GM12878 (cell line): Measurements from ENCODE around the gene C1orf21. TPM values are rescaled to one million over a fixed set of nuclear protein-coding genes. Genes with fewer than 3 reads are reported as not detected.

Experiments used
- ATAC-seq: fragments of 200-7000 bp; cut with Tn5 transposase; 3 replicates; pipeline ENCODE4 v1.9.1; 2020; ENCODE audit warnings: mild to moderate bottlenecking, moderate library complexity
- BruUV-seq: library from RNA; stranded (reverse); fragments of 400-500 nt; replicated peaks from 2 replicates; lab custom pipeline; 2021; lab: Mats Ljungman, UMichigan
- CTCF ChIA-PET: fragments of 300-600 bp; sonication (Branson Sonifier 250); formaldehyde crosslinking; extraction: SDS; loops from one replicate; lab custom pipeline; 2021; ENCODE audit warnings: inconsistent platforms; lab: Yijun Ruan, JAX
- POLR2A ChIA-PET: fragments of 350-600 bp; formaldehyde crosslinking; extraction: SDS; loops from one replicate; lab custom pipeline; 2021; ENCODE audit warnings: inconsistent platforms; lab: Charles Lee
- RAD21 ChIA-PET: fragments of 300-600 bp; sonication (Branson Sonifier 250); formaldehyde crosslinking; loops from one replicate; lab custom pipeline; 2023; ENCODE audit warnings: antibody characterized with exemption; ENCODE audit not compliant: unreplicated experiment; lab: Charles Lee
- SMC1A ChIA-PET: fragments of 300-600 bp; sonication (Branson Sonifier 250); formaldehyde crosslinking; loops from one replicate; lab custom pipeline; 2023; ENCODE audit not compliant: unreplicated experiment, uncharacterized antibody; lab: Charles Lee
- DNase-seq: peaks from one replicate; pipeline ENCODE4 v3.0.0-alpha.2; 2011; ENCODE audit warnings: low read depth, low spot score
- FAIRE-seq: peaks from 3 replicates; lab custom pipeline; 2011; peaks lifted over from hg19 to GRCh38; lab: Jason Lieb, UNC
- H2AFZ ChIP-seq: 2 replicates; pipeline ENCODE4 v1.6.0; 2011; ENCODE audit warnings: low read depth, low read length, control low read depth; ENCODE audit not compliant: control insufficient read depth
- H3K27ac ChIP-seq: 2 replicates; pipeline ENCODE4 v1.5.1; 2011; ENCODE audit warnings: control low read depth; ENCODE audit not compliant: control insufficient read depth, insufficient read depth
- H3K27me3 ChIP-seq, 2 experiments: replicated peaks in 1 of 2; 2 replicates each; pipeline versions ENCODE4 v1.6.0 to v1.6.1; 2011; ENCODE audit warnings: low read length in 1 of 2; ENCODE audit not compliant: control insufficient read depth in 2 of 2, insufficient read depth in 2 of 2
- H3K36me3 ChIP-seq, 2 experiments: 2 replicates each; pipeline ENCODE4 v1.5.1; 2011; ENCODE audit warnings: low read length in 1 of 2; ENCODE audit not compliant: control insufficient read depth in 2 of 2, insufficient read depth in 2 of 2
- H3K4me1 ChIP-seq: 2 replicates; pipeline ENCODE4 v1.6.1; 2011; ENCODE audit warnings: mild to moderate bottlenecking, low read length, moderate library complexity, mixed read lengths; ENCODE audit not compliant: control insufficient read depth, insufficient read depth
- H3K4me2 ChIP-seq: 2 replicates; pipeline ENCODE4 v1.6.0; 2011; ENCODE audit warnings: control low read depth; ENCODE audit not compliant: control insufficient read depth, insufficient read depth
- H3K4me3 ChIP-seq: fragments of 200-600 bp; sonication (generic); 2 replicates; pipeline ENCODE4 v1.5.1; 2016
- H3K79me2 ChIP-seq: 2 replicates; pipeline ENCODE4 v1.6.0; 2011; ENCODE audit warnings: low read length; ENCODE audit not compliant: control insufficient read depth, insufficient read depth
- H3K9ac ChIP-seq: 2 replicates; pipeline ENCODE4 v1.8.0; 2011; ENCODE audit warnings: low read length, control low read depth, mixed read lengths; ENCODE audit not compliant: control insufficient read depth, insufficient read depth
- H3K9me3 ChIP-seq: replicated peaks from 3 replicates; pipeline ENCODE4 v1.5.1; 2011; ENCODE audit warnings: mild to moderate bottlenecking, low read length; ENCODE audit not compliant: control insufficient read depth, insufficient read depth
- H4K20me1 ChIP-seq: 2 replicates; pipeline ENCODE4 v1.6.0; 2011; ENCODE audit not compliant: control insufficient read depth, insufficient read depth
- BHLHE40 ChIP-seq, 2 experiments: fragments of 450-650 bp in 1 of 2; IDR thresholded peaks; 2 replicates each; pipeline ENCODE4 v1.6.1; 2011 to 2017; ENCODE audit warnings: low read depth in 2 of 2, borderline replicate concordance in 1 of 2, improper control_type of control experiment in 1 of 2, low read length in 1 of 2, mild to moderate bottlenecking in 1 of 2
- BRCA1 ChIP-seq: IDR thresholded peaks from 2 replicates; pipeline ENCODE4 v1.6.1; 2011; ENCODE audit warnings: low read depth, low read length, improper control_type of control experiment
- FOXK2 ChIP-seq: fragments of 450-650 bp; IDR thresholded peaks from 2 replicates; pipeline ENCODE4 v1.6.1; 2017; ENCODE audit warnings: mild to moderate bottlenecking, moderate library complexity
- GABPA ChIP-seq: IDR thresholded peaks from 2 replicates; pipeline ENCODE4 v1.6.1; 2014; ENCODE audit warnings: antibody characterized with exemption, low read depth, mild to moderate bottlenecking, inconsistent platforms
- HCFC1 ChIP-seq: fragments of 150-350 bp; IDR thresholded peaks from 2 replicates; pipeline ENCODE4 v1.6.1; 2014; ENCODE audit warnings: low read length
- PAX8 ChIP-seq: fragments of 450-650 bp; IDR thresholded peaks from 2 replicates; pipeline ENCODE4 v1.6.1; 2017; ENCODE audit warnings: mild to moderate bottlenecking, moderate library complexity
- SMC3 ChIP-seq: IDR thresholded peaks from 2 replicates; pipeline ENCODE4 v1.6.1; 2011; ENCODE audit warnings: low read length, improper control_type of control experiment, borderline replicate concordance
- WGBS: methylation state at CpG from one replicate; pipeline ENCODE4 v1.1.6; 2016; ENCODE audit warnings: low lambda C conversion rate; ENCODE audit not compliant: insufficient replicate concordance, insufficient coverage; ENCODE audit errors: missing lambda C conversion rate; 5-methylcytosine and 5-hydroxymethylcytosine counted together
- in situ Hi-C: fragments of 300-500 bp; cut with MboI; formaldehyde crosslinking; loops from 9 replicates; pipeline ENCODE4 v1.14.3; 2018; ENCODE audit warnings: mixed read lengths
- intact Hi-C: fragments of 100-400 bp; cut with micrococcal nuclease; formaldehyde crosslinking; loops from one replicate; pipeline ENCODE4 v1.14.2; 2022; ENCODE audit not compliant: unreplicated experiment
- polyA plus RNA-seq, 11 experiments: library from polyadenylated mRNA; depleted of rRNA in 4 of 11; unstranded in 6 of 11; stranded (reverse) in 5 of 11; fragments of >200 nt; fragmentation: Nextera tagmentation in 4 of 11; fragmentation: Illumina TruSeq in 1 of 11; extraction: Ambion mirVana in 4 of 11; extraction: Trizol in 1 of 11; gene quantifications; 1 replicate in 1 of 11; 2 replicates in 10 of 11; pipeline versions ENCODE4 v1.2.1 to v1.2.3, GENCODE V29; 2011 to 2016; ENCODE audit warnings: inconsistent platforms in 2 of 11, missing spikeins in 2 of 11, low read depth in 1 of 11
- total RNA-seq, 4 experiments: library from RNA; depleted of rRNA in 3 of 4; stranded (reverse); fragments of >200 nt in 3 of 4; fragmentation: Illumina TruSeq in 1 of 4; extraction: Trizol in 1 of 4; gene quantifications; 2 replicates each; pipeline versions ENCODE4 v1.2.1 to v1.2.3, GENCODE V29; 2013 to 2021
- TF ChIP-seq, protein P1 (sequence below): fragments of 450-650 bp; conservative IDR thresholded peaks from 2 replicates; pipeline ENCODE4 v1.6.1; 2017; ENCODE audit warnings: mild to moderate bottlenecking, moderate library complexity
- TF ChIP-seq, protein P2 (sequence below): fragments of 450-650 bp; IDR thresholded peaks from 2 replicates; pipeline ENCODE4 v1.6.1; 2017; ENCODE audit warnings: borderline replicate concordance
- TF ChIP-seq, protein P3 (sequence below): IDR thresholded peaks from 2 replicates; pipeline ENCODE4 v1.6.1; 2012; ENCODE audit warnings: mild to moderate bottlenecking, low read depth, low read length
- TF ChIP-seq, protein P4 (sequence below): IDR thresholded peaks from 2 replicates; pipeline ENCODE4 v1.6.1; 2012; ENCODE audit warnings: improper control_type of control experiment, low read depth, low read length; ENCODE audit not compliant: insufficient replicate concordance

The C1orf21 gene
- total and polyA plus RNA-seq, 10 of the 15 experiments (the other 5 are each of a cell fraction or from before 2014, with no cell fraction given), result 0.03 to 1.6 (median 0.17) TPM; not detected in 3

DNA sequence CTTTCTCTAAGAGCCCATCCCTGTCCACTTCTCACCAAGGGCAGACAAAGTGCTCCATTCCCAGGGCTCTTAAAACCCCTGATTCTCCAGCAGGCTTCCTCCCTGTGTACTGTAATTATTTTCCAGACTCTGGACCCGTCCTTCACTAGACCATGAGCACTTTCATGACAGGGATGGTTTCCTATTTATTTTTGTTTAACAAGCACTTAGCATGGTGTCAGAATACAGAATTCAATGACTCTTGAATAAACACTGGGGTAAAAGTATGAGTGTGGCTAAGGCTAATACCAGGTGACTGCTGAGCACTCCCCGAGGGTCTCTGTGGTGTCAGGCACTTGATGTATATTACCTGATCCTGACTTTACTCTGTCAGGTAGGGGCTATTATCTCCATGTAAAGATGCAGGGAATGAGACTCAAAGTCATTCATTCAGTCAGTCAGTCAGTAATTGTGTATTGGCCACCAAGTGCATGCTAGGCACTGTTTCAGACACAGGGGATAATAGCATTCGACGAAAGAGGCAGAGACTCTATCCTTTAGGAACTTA lies 47.2 kb downstream of the C1orf21 start:
- Histone ChIP-seq H3K36me3 (no peaks in the 10 kb centered on the region), H3K27me3 (no peaks in the 10 kb centered on the region; a peak in 2 of 4 replicates), H3K9me3 (no peaks in the 10 kb centered on the region), H3K27ac (no peak overlapping the region), H2AFZ (no peak overlapping the region), H3K4me2 (no peak overlapping the region), H3K79me2 (no peaks in the 10 kb centered on the region), H3K4me1 (no peaks in the 10 kb centered on the region), H3K9ac (no peak overlapping the region), H3K4me3 (no peak overlapping the region), H4K20me1 (no peaks in the 10 kb centered on the region)
- ATAC-seq (no peak), FAIRE-seq (no peak), DNase-seq (no peak)
- POLR2A ChIA-PET, result no interaction called here
- RAD21 ChIA-PET, result no interaction called here
- SMC1A ChIA-PET, result no interaction called here
- in situ Hi-C loops (no loop called here), intact Hi-C loops (no loop called here)
- CTCF ChIA-PET, result no interaction called here
- WGBS, result 14% methylated on average over 4 of the region's 4 CpGs
- BruUV-seq, result no TSS peak
- TF ChIP-seq GABPA (no peak), SMC3 (no peak), BRCA1 (no peak), BHLHE40 (IDR thresholded peaks at IDR 0.05; ENCODE audit: borderline replicate concordance in 1 of 2, low read depth in 2 of 2, low read length in 1 of 2) (no peak), PAX8 (no peak), HCFC1 (no peak), FOXK2 (no peak)
- TF ChIP-seq, protein P1, sequence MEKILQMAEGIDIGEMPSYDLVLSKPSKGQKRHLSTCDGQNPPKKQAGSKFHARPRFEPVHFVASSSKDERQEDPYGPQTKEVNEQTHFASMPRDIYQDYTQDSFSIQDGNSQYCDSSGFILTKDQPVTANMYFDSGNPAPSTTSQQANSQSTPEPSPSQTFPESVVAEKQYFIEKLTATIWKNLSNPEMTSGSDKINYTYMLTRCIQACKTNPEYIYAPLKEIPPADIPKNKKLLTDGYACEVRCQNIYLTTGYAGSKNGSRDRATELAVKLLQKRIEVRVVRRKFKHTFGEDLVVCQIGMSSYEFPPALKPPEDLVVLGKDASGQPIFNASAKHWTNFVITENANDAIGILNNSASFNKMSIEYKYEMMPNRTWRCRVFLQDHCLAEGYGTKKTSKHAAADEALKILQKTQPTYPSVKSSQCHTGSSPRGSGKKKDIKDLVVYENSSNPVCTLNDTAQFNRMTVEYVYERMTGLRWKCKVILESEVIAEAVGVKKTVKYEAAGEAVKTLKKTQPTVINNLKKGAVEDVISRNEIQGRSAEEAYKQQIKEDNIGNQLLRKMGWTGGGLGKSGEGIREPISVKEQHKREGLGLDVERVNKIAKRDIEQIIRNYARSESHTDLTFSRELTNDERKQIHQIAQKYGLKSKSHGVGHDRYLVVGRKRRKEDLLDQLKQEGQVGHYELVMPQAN, result no peak
- TF ChIP-seq, protein P2, sequence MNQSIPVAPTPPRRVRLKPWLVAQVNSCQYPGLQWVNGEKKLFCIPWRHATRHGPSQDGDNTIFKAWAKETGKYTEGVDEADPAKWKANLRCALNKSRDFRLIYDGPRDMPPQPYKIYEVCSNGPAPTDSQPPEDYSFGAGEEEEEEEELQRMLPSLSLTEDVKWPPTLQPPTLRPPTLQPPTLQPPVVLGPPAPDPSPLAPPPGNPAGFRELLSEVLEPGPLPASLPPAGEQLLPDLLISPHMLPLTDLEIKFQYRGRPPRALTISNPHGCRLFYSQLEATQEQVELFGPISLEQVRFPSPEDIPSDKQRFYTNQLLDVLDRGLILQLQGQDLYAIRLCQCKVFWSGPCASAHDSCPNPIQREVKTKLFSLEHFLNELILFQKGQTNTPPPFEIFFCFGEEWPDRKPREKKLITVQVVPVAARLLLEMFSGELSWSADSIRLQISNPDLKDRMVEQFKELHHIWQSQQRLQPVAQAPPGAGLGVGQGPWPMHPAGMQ, result no peak
- TF ChIP-seq, protein P3, sequence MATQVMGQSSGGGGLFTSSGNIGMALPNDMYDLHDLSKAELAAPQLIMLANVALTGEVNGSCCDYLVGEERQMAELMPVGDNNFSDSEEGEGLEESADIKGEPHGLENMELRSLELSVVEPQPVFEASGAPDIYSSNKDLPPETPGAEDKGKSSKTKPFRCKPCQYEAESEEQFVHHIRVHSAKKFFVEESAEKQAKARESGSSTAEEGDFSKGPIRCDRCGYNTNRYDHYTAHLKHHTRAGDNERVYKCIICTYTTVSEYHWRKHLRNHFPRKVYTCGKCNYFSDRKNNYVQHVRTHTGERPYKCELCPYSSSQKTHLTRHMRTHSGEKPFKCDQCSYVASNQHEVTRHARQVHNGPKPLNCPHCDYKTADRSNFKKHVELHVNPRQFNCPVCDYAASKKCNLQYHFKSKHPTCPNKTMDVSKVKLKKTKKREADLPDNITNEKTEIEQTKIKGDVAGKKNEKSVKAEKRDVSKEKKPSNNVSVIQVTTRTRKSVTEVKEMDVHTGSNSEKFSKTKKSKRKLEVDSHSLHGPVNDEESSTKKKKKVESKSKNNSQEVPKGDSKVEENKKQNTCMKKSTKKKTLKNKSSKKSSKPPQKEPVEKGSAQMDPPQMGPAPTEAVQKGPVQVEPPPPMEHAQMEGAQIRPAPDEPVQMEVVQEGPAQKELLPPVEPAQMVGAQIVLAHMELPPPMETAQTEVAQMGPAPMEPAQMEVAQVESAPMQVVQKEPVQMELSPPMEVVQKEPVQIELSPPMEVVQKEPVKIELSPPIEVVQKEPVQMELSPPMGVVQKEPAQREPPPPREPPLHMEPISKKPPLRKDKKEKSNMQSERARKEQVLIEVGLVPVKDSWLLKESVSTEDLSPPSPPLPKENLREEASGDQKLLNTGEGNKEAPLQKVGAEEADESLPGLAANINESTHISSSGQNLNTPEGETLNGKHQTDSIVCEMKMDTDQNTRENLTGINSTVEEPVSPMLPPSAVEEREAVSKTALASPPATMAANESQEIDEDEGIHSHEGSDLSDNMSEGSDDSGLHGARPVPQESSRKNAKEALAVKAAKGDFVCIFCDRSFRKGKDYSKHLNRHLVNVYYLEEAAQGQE, result no peak
- TF ChIP-seq, protein P4, sequence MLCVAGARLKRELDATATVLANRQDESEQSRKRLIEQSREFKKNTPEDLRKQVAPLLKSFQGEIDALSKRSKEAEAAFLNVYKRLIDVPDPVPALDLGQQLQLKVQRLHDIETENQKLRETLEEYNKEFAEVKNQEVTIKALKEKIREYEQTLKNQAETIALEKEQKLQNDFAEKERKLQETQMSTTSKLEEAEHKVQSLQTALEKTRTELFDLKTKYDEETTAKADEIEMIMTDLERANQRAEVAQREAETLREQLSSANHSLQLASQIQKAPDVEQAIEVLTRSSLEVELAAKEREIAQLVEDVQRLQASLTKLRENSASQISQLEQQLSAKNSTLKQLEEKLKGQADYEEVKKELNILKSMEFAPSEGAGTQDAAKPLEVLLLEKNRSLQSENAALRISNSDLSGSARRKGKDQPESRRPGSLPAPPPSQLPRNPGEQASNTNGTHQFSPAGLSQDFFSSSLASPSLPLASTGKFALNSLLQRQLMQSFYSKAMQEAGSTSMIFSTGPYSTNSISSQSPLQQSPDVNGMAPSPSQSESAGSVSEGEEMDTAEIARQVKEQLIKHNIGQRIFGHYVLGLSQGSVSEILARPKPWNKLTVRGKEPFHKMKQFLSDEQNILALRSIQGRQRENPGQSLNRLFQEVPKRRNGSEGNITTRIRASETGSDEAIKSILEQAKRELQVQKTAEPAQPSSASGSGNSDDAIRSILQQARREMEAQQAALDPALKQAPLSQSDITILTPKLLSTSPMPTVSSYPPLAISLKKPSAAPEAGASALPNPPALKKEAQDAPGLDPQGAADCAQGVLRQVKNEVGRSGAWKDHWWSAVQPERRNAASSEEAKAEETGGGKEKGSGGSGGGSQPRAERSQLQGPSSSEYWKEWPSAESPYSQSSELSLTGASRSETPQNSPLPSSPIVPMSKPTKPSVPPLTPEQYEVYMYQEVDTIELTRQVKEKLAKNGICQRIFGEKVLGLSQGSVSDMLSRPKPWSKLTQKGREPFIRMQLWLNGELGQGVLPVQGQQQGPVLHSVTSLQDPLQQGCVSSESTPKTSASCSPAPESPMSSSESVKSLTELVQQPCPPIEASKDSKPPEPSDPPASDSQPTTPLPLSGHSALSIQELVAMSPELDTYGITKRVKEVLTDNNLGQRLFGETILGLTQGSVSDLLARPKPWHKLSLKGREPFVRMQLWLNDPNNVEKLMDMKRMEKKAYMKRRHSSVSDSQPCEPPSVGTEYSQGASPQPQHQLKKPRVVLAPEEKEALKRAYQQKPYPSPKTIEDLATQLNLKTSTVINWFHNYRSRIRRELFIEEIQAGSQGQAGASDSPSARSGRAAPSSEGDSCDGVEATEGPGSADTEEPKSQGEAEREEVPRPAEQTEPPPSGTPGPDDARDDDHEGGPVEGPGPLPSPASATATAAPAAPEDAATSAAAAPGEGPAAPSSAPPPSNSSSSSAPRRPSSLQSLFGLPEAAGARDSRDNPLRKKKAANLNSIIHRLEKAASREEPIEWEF, result no peak
